Hepatocyte (in vitro differentiated cells): ENCODE results near the gene SNCAIP.

ENCODE experiments used
- EZH2 ChIP-seq: fragments of 200-600 bp; sonication (generic); IDR thresholded peaks from 2 replicates; pipeline ENCODE4 v1.6.1; 2016; ENCODE audit warnings: antibody characterized with exemption, mild to moderate bottlenecking, borderline replicate concordance
- EZH2phosphoT487 ChIP-seq: fragments of 200-600 bp; sonication (generic); IDR thresholded peaks from one replicate; pipeline ENCODE4 v1.6.1; 2018; ENCODE audit warnings: antibody characterized with exemption, mild to moderate bottlenecking, low read depth, moderate library complexity; ENCODE audit not compliant: unreplicated experiment, severe bottlenecking
- TF ChIP-seq, protein P1 (sequence below): fragments of 200-600 bp; sonication (generic); IDR thresholded peaks from 2 replicates; pipeline ENCODE4 v1.5.1; 2016; ENCODE audit warnings: antibody characterized with exemption, mild to moderate bottlenecking; ENCODE audit not compliant: poor library complexity

GRCh38 chr5:122301016-122301415 is 11.0 kb upstream of the SNCAIP start:
- TF ChIP-seq, protein P1, sequence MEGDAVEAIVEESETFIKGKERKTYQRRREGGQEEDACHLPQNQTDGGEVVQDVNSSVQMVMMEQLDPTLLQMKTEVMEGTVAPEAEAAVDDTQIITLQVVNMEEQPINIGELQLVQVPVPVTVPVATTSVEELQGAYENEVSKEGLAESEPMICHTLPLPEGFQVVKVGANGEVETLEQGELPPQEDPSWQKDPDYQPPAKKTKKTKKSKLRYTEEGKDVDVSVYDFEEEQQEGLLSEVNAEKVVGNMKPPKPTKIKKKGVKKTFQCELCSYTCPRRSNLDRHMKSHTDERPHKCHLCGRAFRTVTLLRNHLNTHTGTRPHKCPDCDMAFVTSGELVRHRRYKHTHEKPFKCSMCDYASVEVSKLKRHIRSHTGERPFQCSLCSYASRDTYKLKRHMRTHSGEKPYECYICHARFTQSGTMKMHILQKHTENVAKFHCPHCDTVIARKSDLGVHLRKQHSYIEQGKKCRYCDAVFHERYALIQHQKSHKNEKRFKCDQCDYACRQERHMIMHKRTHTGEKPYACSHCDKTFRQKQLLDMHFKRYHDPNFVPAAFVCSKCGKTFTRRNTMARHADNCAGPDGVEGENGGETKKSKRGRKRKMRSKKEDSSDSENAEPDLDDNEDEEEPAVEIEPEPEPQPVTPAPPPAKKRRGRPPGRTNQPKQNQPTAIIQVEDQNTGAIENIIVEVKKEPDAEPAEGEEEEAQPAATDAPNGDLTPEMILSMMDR = no peak
- TF ChIP-seq EZH2 = no peak
- TF ChIP-seq EZH2phosphoT487 = no peak
